T47D (cell line): ENCODE results near the gene PDGFD.

Experiments used
- DNase-seq, 2 experiments: peaks; one replicate each; pipeline versions ENCODE4 v3.0.0 to v3.0.0-alpha.2; 2011 to 2012; ENCODE audit warnings: low read depth in 1 of 2, low spot score in 1 of 2
- JUND ChIP-seq: IDR thresholded peaks from 2 replicates; pipeline ENCODE4 v1.6.1; 2012; ENCODE audit warnings: low read depth
- in situ Hi-C: cut with HindIII; loops from 2 replicates; pipeline ENCODE4 v1.10.0; 2016; ENCODE audit warnings: low sequenced_read_pairs, low pct_unique_long_range_greater_than_20kb

The PDGFD gene

DNA sequence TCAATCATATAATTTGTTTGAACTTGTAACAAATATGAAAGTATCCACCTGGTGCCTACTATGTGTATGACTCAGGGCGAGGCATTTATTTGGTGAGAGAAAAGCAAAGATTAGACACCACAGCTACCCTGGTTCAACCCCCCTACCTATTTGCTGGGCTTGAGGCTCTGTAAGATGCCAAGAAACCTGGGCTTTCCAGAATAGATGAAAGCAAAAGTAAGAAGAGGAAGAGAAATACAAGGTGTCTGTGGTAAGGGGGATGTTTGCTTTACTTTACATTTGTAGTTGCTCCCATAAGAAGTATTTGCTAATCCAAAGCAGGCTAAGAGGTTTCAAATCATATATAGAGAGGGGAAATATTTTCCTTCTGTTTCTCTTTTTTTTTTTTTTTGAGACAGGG, 65.8 kb downstream of the PDGFD start:
- in situ Hi-C loops = no loop called here
- no peak for DNase-seq
- TF ChIP-seq JUND = no peak

GRCh38 chr11:104096900-104097299, 67.0 kb downstream of the PDGFD start:
- DNase-seq = no peak
- in situ Hi-C loops = no loop called here
- TF ChIP-seq JUND = no peak

- no peak for DNase-seq
- in situ Hi-C loops = no loop called here
- TF ChIP-seq JUND = no peak
Observed at GRCh38 chr11:104095791-104096190, 68.2 kb downstream of the PDGFD start.

GRCh38 chr11:104094576-104094975, 69.4 kb downstream of the PDGFD start:
- TF ChIP-seq JUND = no peak
- in situ Hi-C loops = no loop called here
- no peak for DNase-seq

- DNase-seq = no peak
- in situ Hi-C loops = no loop called here
- TF ChIP-seq JUND = no peak
Observed at GRCh38 chr11:104093426-104094280, 70.3 kb downstream of the PDGFD start.

DNA sequence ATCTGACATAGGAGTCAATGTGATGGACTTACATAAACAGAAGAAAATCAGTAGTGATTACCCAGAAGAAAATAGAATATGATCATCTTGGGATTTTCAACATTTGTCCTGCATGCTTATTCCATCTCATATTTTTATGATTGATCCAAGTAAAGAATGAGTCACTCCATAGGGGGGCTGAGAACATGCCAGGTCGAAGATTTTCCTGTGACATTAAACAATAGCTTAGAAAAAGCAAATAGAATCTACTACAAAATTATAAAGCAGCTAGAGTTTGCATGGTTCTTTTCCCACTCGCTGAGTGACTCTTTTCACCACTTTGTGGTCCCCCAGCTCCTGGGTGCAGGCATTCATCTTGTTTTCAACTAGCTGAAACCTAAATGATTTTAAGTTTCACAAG, 71.2 kb downstream of the PDGFD start:
- DNase-seq = no peak
- TF ChIP-seq JUND = no peak
- in situ Hi-C loops = no loop called here

DNA sequence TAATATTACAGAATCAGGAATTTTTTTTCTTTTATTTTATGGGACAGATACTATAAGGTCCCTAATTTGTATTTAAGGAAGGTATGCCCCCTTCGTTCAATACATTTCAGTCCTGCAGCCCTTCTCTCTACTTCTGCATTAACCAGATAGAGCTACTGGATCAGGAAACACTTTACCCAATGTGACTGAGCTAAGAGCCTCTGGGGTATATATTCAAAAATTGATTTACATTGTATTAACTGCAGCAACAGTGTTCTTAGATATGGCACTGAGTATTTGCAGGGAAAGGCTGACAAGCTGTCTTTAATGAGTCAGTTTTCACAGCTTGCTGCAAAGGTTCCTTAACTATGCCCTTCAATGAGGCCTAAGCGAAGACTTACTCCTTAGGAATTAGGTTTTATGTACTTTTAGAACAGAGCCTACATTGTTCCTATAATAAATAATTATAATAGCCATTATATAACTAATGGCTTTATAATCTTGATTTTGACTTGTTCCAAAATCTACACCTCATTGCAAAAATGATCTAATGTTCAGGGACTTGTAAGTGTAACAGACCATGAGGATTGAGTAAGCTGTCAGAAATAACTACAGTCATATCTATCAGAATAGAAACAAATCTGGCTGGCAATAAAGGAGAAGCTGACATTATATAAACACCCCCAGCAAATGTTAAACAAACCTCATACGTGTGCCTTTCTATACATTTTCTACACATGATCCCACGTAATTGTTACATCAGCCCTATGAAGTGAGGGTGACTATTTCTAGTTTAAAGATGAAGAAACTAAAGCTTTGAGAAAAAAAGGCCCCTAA, 72.5 kb downstream of the PDGFD start:
- in situ Hi-C loops = no loop called here
- DNase-seq = no peak
- no peak for TF ChIP-seq JUND

DNA sequence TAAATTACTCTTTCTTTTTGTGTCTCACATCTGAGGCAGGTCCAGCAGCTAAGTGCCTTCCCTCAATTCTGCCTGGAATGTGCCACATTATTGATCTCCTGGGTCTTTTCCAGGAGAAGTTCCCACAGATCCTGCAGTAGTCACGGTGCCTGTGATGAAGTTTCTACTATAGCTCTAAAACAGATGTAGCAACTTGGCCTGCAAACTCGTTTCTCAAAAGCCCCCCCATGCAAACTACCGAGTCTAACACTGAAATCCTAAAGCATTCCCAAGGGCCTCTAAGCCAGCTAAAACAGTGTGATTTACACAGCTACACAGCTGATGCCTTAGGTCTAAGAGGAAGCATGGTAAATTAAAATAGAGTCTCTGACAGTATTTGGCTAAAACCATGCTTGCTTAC, 73.2 kb downstream of the PDGFD start:
- no peak for TF ChIP-seq JUND
- in situ Hi-C loops = no loop called here
- DNase-seq = no peak

GRCh38 chr11:104089481-104089880, 74.5 kb downstream of the PDGFD start:
- no peak for DNase-seq
- in situ Hi-C loops = no loop called here
- no peak for TF ChIP-seq JUND

DNA sequence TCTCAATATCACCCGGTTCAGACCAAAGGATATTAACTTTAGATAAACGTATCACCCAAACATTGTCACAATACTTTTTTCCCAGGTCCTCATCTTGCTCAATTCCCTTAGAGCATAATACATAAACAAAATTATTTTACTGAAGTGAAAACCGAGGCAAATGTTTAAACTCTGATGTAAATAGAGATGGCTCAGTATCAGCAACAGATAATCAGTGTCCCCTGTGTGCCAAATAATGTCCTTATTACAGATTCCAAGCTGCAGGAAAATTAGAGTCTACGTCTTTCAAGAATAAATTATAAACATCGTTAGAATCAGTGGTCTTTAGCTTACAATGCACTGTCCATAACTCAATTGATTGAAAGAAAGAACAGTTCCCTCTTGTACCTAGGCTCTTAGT, 77.3 kb downstream of the PDGFD start:
- in situ Hi-C loops = no loop called here
- no peak for TF ChIP-seq JUND
- DNase-seq = no peak

DNA sequence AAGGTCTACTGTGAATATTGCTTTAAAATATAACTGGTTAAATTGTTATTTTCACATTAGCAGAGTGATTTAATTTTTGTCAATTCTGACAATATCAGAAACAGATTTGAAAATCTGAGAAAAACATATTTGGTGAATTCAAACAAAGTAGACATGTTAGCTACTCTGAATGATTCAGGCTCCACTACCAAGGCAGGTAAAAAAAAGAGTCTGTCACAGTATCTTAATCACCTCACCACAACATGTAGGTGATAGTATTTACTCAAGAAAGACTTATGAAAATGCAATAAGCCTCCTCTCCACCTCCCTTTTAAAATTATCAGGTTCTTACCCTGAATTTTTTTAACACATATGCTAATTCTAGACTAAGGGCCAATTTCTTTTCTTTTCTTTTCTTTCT, 85.0 kb downstream of the PDGFD start:
- no peak for TF ChIP-seq JUND
- DNase-seq = no peak
- in situ Hi-C loops = no loop called here

DNA sequence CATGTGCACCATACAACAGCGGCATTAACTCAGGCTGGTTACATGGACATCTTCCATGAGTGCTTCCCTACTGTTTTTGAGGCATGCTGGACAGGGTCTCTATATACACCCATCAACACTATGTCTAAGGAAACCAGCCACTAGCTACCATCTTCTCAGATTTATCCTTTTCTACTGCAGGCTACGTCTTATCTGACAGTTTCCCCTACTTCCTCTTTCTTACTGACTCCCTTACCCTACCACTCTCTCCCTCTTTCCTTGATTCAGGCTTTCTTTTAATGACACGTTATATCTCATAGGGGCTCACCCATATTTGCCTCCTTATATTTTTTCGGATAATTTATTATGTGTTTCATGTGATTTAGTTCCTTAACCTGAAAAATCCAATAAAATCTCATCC, 85.7 kb downstream of the PDGFD start:
- no peak for DNase-seq
- in situ Hi-C loops = no loop called here
- TF ChIP-seq JUND = no peak

GRCh38 chr11:104076455-104076854, 87.5 kb downstream of the PDGFD start:
- TF ChIP-seq JUND = no peak
- no peak for DNase-seq
- in situ Hi-C loops = no loop called here
